ENCODE results near the gene YIPF5. TPM values are rescaled to one million over a fixed set of nuclear protein-coding genes. Genes with fewer than 3 reads are reported as not detected.

YIPF5 gene
- 65.3 and 82.8 TPM in 2 replicates for total RNA-seq (ENCODE audit: low replicate concordance)
- long read RNA-seq, transcript YIPF5-201 (6 exons, 3,147 nt) = major isoform, 360 of 386 reads
- long read RNA-seq, partial matches to known transcripts = 7 of 386 reads
- long read RNA-seq, other reads (novel, unspliced or antisense) = 15 of 386 reads

GRCh38 chr5:144170276-144171024 is at the start of gene YIPF5, which contains the start of gene KCTD16:
TSS of gene YIPF5 (minus strand) at chr5:144170659. CDS start at chr5:144169955, 704 bp downstream.
TSS of gene KCTD16 (plus strand) at chr5:144170873.
- Mint-ChIP-seq H3K27me3 (peaks cover 7% of the 10 kb centered on the region), H3K36me3 (peaks cover 9% of the 10 kb centered on the region), H3K4me1 (ENCODE audit: unreplicated experiment) (peaks cover 36% of the 10 kb centered on the region), H3K4me3 (peak within 1 kb of the TSS; percentile 95), H3K27ac (peak within 1 kb of the TSS; percentile 82), H3K9me3 (no peaks in the 10 kb centered on the region)
- peak; percentile 95 for DNase-seq (ENCODE audit: extremely low spot score, unreplicated experiment)
- TF ChIP-seq CTCF (conservative IDR thresholded peaks at IDR 0.05) = no peak

GRCh38 chr5:144219869-144220268 is 49.4 kb upstream of the YIPF5 start:
- no peaks in the 10 kb centered on the region for H3K4me1 Mint-ChIP-seq (ENCODE audit: unreplicated experiment)
- no peaks in the 10 kb centered on the region for H3K36me3 Mint-ChIP-seq
- H3K9me3 Mint-ChIP-seq = no peaks in the 10 kb centered on the region
- TF ChIP-seq CTCF (conservative IDR thresholded peaks at IDR 0.05) = no peak
- no peak overlapping the region for H3K4me3 Mint-ChIP-seq
- H3K27ac Mint-ChIP-seq = no peak overlapping the region
- no peaks in the 10 kb centered on the region for H3K27me3 Mint-ChIP-seq
- no peak for DNase-seq (ENCODE audit: extremely low spot score, unreplicated experiment)

- H3K36me3 Mint-ChIP-seq = no peaks in the 10 kb centered on the region
- no peak overlapping the region for H3K4me3 Mint-ChIP-seq
- H3K27me3 Mint-ChIP-seq = peaks cover 50% of the 10 kb centered on the region
- no peak overlapping the region for H3K27ac Mint-ChIP-seq
- DNase-seq (ENCODE audit: extremely low spot score, unreplicated experiment) = no peak
- H3K4me1 Mint-ChIP-seq (ENCODE audit: unreplicated experiment) = no peaks in the 10 kb centered on the region
- TF ChIP-seq CTCF (conservative IDR thresholded peaks at IDR 0.05) = no peak
- no peaks in the 10 kb centered on the region for H3K9me3 Mint-ChIP-seq
Measured at GRCh38 chr5:144210655-144211054, 40.2 kb upstream of the YIPF5 start.

DNA sequence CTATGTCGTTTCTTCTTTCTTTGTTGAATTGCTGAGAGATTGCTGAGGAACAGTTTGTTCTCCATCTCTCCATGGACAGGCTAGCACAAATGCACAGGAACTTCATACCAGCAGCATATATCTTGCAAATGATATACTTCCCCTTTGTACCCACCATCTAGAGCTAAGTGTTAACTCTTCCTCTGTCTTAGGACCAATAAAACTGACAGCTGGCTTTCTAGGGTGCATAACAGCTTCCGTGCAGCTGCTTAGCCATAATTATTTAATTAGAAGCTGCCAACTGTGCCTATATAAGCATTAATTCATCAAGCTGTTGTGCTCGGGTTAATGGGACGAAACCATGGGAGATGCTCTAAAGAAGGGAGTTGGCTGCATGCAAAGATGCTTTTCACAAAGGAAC is 38.9 kb upstream of the YIPF5 start:
- Mint-ChIP-seq H3K4me3 (peak overlapping the region; percentile 27), H3K27ac (no peak overlapping the region), H3K27me3 (peaks cover 56% of the 10 kb centered on the region), H3K9me3 (no peaks in the 10 kb centered on the region), H3K36me3 (no peaks in the 10 kb centered on the region), H3K4me1 (ENCODE audit: unreplicated experiment) (peaks cover 6% of the 10 kb centered on the region)
- TF ChIP-seq CTCF (conservative IDR thresholded peaks at IDR 0.05) = no peak
- no peak for DNase-seq (ENCODE audit: extremely low spot score, unreplicated experiment)

DNA sequence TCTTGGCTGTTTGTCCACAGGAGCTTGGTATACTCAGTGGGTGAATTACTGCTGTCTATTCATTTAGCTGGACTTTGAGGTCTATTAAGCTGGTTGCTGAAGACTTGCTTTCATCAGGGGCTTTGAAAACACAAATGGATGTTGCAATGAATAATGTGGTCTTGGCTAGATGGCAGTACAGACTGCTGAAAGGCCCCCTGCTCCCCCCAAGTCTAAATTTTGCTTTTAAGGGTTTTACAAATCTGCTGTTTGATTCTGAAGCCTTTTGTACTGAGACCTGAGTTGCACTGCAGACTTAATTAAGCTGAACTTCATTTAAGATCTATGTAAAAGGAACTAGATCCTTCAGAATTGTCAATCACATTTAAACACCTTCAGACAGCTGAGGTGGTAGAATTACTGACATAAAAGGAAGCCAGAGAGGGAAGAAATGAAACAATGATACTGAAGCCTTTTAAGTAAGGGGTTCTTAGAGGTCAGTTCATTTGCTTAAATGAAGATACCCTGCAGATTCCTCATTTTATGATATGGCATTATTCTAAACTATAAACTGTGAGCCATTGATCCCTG is 37.5 kb upstream of the YIPF5 start:
- H3K4me1 Mint-ChIP-seq (ENCODE audit: unreplicated experiment) = peaks cover 12% of the 10 kb centered on the region
- no peaks in the 10 kb centered on the region for H3K9me3 Mint-ChIP-seq
- peaks cover 57% of the 10 kb centered on the region for H3K27me3 Mint-ChIP-seq
- no peak overlapping the region for H3K27ac Mint-ChIP-seq
- TF ChIP-seq CTCF (conservative IDR thresholded peaks at IDR 0.05) = no peak
- no peaks in the 10 kb centered on the region for H3K36me3 Mint-ChIP-seq
- no peak for DNase-seq (ENCODE audit: extremely low spot score, unreplicated experiment)
- H3K4me3 Mint-ChIP-seq = peak overlapping the region; percentile 50
